Amniotic epithelial cell (primary cell): ENCODE results near the gene PDE8A.
"Not testable (repeated sequence)": the region's sequence is repeated elsewhere in the genome, so short reads cannot be mapped to it uniquely, and the experiment has no call there.

Experiments
- DNase-seq: peaks from one replicate; pipeline ENCODE4 v3.0.0-alpha.2; 2010; ENCODE audit warnings: low read depth

The PDE8A gene

DNA sequence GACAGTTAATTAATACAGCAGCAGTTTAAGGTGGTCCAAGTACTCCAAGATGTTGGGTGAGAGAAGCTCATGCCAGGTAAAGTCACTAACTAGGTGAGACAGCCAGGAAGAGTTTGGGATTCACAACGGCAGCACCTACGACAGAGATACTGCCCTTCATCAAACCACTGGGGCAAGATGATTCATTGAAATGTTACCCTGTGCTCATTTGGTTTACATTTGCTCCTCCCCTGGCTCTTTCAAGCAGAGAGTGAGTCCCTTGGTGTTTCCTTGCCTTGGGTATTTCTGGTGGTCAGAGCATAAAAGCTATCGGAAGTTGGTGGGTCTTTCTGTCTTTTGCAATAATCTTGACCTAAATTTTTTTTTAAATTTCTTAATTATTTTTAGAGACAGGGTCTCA is 19.9 kb upstream of the PDE8A start:
- no peak for DNase-seq

DNA sequence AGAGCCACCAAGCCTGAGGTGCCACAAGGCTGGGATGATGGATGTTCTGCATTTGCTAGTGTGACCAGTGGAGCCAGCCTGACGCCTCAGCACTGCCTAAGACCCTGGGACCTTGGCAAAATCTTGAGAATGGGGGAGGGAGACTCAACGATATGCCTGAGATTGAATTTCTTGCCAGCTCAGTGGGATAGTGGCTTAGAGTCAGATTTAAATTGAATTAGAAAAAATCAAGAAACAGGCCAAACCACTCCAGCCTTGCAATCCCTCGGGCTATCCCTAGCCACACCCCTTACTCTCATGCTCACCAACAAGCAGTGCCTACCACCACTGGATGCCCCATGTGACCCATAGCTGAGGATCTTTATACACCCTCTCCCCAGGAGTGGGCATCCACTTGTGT is 18.7 kb upstream of the PDE8A start:
- DNase-seq, result no peak

DNA sequence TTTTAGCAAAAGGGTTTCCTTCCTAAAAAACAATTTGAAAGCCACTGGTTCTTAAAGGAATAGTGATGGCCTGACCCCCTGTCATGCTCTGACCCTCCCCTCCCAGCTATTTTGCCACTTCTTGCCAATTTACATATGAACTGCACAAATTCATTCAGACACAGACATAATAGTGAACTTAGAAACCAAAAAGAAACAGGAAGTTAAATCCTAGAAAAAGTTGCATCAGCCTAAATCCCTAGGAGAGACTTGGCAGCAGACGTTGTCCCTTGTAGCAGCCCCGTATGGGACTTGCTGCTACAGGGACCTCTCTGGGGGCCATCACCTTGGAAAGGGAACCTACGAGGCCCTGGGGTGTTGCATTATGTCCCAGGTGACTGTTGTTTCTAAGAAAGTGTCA is 14.3 kb upstream of the PDE8A start:
- DNase-seq, result no peak

DNA sequence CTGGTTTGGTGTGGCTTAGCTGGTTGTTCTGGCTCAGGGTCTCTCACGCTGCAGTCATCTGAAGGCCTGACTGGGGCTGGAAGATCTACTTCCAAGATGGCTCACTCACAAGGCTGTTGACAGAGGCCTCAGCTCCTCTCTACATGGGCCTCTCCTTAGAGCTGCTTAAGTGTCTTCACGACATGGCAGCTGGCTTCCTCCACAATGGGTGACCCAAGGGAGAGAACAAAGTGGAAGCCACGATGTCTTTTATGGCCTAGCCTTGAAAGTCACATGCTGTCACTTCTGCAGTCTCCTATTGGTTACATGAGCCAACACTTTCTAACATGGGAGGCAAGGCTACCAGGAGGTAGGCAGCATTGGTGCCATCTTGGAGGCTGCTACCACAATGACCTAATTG is 13.4 kb upstream of the PDE8A start:
- no peak for DNase-seq

DNA sequence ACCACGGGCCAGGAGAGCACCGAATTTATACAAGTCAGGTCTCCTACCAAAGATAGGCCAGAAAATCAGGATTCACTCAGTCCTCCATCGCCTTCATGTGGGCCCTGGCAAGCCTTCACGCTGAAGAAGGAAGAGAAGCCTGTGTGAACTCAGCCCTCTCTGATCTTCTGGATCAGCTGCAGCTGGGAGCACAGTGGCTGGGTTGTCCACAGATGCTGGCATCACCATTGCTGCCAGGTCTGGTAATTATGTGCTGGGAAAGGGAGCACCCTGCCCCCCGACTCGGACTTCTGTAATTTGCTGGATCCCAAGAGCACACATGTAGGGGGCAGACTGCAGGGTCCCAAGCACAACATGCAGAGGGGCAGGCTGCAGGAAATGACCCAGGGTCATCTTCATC is 12.4 kb upstream of the PDE8A start:
- no peak for DNase-seq

DNA sequence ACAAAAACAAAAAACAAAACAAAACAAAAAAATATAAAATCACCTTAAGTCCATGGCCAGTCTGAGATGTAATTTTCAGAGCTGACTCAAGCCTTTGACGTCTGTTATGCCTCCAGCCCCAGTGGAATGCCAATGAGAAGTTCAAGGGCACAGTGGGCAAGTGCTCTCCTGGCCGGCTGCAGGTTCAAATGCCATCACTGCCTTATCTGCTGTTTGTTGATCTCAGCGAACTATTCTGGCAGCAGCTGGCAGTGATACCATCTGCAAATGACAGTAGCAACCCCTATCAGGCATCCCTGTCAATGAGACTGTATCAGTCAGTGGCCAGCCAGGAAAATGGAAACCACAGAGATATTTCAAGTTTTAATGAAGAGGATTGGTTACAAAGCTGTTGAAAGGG is 10.8 kb upstream of the PDE8A start:
- DNase-seq, result no peak

DNA sequence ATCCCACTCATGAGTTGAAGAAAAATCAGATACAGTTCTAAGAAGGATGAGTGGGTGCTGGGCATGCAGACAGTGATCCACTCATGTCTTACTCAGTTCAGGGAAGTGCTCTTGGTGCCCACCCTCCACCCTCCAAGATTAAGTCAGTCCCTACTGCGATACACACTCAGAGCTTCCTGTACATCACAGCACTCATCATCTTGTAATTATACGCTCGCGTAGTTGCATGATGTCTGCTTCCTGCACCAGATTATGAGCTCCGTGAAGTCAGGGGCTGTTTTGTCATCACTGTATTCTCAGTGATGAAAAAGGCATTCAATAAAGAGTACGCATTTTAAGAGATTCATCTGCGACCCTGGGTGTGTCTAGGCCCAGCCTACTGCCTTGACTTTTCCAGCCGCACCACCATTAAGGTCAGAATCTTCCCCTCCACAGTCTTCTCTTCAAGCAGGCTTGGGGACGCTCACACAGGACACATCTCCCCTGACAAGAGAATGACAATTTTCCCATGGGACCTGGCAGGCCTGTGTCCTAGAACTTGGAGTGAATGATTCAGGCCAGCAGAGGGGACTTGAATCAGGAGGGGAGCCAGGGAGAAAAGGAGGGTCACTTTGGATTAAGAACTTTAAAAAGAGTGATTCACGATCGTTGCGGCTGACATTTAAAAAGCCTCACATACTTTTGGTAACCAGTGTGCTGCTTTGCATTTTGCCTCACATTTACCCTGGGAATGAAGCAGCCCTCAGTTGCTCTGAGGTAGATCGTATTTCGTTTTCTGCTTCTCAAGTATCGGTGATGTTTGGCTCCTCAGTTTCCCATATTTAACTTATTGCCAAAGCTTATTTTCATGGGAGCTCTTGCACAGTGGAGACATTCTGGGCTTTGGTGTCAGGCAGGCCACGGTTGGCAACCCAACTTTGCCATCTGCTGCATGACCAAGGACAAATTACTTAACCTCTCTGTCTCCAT is 7.9 kb upstream of the PDE8A start:
- no peak for DNase-seq

DNA sequence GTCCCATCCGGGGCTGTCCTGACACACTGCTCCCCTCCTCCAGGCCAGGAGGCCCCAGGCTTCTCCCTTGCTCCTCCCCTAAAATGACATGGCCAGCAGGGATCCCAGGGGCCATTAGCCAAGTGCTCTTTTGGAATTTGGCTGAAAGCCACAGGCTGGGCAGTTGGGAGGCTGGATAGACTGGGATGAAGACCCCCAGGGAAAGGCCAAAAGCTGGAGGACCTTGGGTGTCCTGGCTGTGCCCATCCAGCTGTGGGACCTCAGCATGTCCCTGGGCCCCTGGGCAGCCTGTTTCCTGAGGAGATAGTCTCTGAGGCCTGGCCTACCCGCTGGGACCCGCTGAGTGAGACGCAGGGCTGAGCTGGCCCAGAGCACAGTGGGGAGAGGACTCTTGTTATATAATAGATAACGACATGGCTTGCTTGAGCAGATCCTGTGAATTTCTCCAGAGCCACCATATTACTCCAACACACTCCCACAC is 5.7 kb upstream of the PDE8A start:
- DNase-seq, result no peak

DNA sequence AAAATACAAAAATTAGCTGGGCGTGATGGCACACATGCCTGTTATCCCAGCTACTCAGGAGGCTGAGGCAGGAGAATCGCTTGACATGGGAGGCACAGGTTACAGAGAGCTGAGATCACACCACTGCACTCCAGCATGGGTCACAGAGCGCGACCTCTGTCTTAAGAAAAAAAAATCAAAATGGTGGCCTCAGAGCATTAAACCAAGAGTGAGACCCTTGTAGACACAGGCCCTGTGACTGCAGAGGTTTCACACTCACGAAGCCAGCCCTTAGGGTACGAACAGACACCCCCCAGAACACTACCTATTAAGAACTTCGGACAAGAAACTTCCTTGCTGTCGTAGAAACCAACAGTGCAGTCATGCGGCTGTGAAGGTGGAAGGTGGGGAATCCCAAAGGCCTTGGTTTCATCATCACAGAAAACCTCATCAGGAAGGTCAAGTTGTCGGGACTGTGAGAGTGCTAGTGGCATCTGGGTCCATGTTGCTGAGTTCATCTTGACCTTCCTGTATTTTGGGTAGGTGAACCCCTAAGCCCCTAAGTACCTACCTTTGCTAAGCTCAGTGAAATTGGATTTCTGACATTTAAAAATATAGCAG is 4.8 kb upstream of the PDE8A start:
- DNase-seq, result no peak

DNA sequence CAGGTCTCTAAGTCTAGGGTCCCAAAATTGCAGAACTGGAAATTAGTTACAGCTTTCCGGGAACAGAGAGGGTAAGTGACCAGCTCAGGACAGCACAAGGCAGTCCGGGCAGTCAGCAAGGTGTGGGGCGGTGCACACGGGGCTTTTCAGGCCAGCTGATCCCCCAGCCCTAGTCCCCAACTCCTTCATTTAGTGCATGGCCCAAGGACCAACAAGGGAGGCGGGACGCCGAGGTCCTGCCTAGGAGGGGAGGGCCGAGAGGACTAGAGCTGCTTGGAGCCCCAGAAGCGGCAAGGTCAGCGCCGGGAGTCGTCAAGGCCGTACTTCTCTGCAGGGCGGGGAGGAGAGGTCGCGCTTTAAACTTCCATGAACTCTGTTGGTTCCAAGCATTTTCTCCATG is 2.0 kb upstream of the PDE8A start:
- DNase-seq, result no peak

DNA sequence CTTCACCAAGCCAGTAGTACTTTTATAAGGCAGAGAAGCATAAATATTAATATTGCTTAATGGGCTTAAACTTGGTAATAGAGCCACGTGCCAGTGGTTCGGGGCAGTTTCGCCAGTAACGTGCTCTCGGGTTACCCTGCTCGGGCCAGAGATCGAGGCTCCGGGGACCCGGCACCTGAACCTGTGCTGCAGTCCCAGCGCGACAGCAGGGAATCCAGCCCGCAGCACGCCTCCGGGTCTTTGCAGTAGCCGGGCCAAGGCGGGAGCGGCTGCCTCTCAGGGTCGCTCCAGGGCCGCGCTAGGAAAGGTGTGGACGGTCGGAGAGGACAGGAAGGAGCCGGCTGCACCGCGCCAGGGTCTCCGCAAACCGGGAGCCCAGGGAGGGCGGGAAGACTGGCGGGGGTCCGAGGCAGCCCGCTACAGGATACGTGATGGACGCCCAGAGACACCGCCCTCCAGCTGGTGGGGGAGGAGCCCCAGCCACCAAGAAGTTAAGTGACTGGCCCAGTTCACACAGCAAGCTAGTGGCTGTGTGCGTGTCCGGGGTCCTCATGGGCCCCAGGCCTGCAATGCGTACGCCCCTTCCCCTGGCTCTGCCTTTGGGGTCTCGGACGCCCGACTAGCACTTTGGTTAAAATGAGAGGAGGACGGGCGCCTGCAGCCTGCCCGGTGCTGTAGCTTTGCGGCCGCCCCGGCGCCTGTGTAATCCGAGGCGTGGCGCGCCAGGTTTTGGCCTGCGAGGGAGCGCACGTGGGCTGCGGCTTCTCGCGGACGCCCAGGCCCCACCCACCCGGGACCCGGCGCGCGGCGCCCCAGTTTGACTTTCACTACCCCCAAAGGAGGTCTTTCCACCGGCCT is 1.2 kb upstream of the PDE8A start:
- peak; percentile 85 for DNase-seq

DNA sequence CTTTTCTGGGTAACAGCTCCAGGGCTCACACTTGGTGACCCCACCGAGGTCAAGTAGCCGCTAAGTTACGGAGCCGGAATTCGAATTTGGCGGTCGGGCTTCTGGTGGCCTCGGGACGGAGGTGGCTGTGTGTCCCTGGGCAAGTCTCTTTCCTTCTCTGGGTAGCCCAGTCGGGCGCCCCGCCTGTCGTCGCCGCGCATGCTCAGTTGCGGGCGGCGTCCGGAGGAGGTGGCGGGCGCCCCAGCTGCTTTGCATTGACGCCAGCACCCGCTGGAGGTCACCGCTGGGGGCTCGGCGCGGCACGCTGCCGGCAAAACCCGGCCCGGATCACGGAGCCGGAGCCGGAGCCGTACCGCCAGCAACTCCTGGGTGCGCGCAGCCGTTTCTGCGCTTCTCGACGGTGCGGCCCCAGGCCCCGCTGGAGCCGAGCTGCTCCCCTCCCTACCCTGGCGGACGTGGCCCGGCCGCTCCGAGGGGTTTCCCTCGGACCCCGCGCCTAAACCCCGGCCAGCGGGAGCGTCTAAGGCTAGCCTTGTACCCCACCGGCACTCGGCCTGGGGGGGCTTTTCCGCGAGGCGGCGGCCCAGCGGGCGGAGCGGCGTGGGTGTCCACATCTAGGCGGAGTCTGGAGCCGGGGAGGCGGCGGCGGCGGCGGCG is 474 bp upstream of the PDE8A start:
- DNase-seq, result peak; percentile 95

DNA sequence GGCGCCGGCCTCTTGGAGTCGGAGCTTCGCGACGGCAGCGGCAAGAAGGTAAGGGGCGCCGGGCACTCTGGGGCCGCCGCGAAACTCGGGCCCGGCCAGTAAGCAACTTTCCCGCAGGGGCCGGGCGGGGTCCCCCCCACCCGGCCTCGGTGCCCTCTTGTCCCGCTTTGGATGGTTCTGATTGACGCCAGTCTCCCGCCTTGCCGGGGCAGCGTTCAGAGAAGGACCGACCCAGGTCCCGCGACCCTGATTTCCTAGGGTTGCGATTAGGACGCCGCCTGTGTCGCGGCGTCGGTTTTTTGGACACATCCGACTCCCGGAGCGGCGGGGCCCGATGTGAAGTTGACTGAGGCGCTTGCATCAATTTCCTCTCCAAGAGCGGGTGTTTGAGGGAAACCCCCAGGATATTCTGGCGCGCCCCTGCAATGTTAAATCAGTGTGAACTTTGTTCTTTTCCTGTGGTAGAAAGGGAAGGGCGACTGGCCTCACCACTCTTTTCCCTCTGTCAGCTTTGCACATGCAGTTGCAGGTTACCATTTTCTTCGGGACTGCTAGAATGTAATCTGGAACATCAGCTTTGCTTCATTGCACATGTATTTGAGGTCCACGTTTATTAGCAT is 755 bp downstream of the PDE8A start:
- DNase-seq, result no peak

DNA sequence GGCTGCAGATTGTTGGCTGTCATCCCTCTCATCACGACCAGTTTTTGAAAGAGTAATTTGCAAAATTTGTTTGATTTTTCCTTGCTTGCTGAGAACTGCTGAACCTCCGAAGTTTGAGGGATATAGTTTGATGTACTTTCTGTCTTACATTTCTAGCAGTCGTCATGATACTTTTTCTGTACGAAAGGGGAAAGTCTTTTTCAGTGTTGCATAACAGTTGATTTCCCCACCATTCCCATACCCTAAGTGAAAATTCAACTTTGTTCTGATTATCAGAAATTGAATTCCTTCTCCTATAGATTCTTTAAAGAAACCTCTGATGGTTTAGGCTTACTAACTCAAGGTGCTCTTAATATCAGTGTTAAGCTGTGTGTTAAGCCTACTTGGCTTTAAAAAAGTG is 1.6 kb downstream of the PDE8A start:
- DNase-seq, result no peak

DNA sequence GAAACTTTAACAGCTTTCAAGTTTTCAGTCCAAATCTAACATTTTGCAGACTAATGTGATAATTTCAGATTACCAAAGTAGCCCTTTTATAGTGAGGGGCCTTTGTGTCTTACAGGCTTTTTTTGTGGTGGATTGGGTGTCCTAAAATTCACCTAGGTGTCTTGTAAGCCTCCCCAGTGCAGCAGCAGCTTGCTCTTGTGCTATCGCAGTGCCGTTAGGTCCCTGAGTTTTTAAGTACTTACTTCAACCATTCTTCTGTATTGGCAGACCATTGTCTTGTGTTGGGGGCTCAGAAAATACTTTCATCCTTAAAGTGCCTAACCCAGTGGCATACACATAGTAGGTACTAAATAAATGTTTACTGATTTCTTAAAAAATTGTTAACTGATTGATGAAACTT is 2.1 kb downstream of the PDE8A start:
- DNase-seq, result no peak

DNA sequence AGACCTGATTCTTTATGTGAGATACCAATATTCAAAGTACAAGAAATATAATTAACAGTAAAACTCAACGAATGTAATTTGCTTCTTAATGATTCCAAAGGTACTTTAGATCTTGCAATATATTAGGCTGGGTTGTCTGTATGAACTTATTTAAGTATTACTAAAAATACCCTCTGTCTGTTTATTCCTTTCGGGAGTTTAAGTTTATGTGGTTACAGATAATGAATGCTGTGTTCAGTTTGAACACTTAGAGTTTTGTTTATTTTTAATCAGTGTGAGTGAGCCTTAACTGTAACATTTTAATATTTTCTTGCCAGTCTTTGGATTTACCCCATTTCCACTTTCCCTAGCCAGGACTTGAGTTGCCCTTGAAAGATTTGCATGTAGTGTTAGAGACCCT is 3.5 kb downstream of the PDE8A start:
- DNase-seq, result no peak

DNA sequence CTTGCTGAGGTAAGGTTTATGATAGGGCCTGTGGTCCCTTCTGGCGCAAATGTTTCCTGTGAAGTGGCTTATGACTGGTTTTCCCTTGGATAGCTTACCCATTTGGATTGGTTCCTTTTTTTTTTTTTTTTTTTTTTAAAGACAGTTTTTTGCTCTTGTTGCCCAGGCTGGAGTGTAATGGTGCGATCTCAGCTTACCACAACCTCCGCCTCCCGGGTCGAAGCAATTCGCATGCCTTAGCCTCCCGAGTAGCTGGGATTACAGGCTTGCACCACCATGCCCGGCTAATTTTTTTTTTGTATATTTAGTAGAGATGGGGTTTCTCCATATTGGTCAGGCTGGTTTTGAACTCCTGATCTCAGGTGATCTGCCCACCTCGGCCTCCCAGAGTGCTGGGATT is 5.7 kb downstream of the PDE8A start:
- not testable (repeated sequence) for DNase-seq

DNA sequence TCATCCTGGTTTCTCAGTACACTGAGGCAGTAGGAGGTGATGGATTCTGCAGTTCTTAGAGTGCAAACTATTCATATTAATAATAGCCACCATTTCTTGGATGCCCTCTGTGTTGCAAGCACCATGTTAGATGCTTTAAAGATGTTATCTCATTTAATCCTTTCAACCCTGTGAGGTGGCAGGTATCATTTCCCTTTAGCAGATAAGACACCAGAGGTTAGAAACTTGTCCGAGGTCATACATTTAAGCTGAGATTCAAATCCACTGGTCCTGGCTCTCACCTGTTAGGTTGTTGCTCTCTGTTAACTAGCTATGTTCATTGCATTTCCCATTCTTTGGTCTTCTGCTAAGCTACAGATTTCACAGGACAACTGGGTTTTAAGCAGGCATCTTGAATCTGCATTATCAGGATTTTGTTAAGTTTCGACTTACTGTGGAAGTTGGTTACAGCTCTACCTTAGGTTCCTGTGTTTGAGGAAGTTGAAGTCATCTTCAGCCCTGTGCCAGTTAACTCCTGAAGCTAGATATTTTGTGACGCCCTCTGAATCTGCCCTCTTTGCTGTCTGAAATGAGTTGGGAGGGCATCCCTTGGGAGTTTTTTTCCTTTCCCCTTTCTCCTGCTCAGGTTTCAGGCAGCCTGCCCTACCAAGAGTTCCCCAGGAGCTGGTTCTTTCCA is 6.4 kb downstream of the PDE8A start:
- DNase-seq, result no peak

DNA sequence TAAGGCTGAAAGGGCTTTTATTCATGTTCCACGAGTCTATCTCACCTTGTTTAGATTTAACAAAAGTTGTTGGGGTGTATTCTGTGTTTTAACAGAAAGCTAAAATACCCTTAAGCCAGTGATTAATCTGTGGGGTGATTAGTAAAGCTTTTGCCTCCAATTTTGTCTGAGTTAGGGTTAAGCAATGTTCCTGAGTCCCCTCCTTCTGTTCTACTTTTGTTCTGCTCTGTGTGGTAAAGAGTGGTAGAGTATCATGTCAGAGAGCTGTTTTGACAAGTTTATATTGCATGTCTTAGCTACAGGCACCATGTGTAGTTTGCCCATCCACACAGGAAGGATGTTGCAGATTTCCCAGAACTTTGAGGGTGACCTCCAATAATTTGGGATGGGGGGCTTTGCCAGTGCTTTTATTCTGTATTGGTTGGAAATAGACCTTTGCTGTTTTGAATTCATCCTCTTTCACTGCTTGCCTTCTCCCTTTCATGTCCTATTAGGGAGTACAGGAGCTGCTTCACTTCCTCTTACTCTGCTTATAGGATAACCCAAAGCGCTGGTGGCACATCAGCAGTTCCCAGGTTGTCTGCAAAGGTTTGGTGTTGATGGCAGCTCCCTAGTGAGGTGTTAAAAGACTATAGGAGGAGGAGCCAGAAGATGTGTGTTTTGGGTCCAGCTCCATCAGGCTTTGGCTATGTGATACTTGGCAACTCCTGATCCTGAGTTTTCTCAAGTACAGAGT is 7.4 kb downstream of the PDE8A start:
- no peak for DNase-seq

DNA sequence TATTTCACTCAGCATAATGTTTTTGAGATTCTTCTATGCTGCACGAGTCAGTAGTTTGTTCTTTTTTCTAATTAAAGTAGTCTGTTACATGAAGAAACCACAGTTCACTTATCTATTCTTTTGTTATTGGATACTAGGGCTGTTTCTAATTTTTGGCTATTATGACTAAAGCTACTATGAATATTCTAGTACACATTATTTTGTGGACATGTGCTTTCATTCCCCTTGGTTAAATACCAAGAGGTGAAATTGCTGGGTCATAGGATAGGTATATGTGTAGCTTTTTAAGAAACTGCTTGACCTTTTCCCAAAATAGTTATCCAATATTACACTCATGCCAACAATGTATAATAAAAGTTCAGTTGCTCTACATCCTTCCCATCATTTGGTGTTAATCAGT is 8.9 kb downstream of the PDE8A start:
- no peak for DNase-seq
